NAMALWA (cell line): Measurements from ENCODE around the gene ZNF155.

Experiments used
- DNase-seq: peaks from one replicate; pipeline ENCODE4 v3.0.0-alpha.2; 2015; ENCODE audit warnings: low spot score

The ZNF155 gene

DNA sequence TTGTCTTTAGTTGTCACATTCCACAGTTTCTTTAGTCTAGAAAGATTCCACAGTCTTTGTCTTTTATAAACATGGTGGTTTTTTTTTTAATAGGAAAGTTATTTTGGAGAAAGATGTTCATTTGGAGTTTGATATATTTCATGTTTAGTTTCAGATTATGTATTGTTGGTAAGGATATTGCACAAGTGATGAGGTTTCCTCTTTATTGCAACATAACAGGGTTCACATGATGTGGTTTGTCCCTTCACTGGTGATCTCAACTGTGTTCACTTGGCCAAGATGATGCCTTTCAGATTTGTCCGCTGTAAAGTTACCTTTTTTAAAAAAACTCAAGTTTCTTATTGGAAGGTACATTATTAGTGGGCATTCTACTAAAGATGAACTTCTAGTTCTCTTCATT, 22.0 kb downstream of the ZNF155 start:
- no peak for DNase-seq

DNA sequence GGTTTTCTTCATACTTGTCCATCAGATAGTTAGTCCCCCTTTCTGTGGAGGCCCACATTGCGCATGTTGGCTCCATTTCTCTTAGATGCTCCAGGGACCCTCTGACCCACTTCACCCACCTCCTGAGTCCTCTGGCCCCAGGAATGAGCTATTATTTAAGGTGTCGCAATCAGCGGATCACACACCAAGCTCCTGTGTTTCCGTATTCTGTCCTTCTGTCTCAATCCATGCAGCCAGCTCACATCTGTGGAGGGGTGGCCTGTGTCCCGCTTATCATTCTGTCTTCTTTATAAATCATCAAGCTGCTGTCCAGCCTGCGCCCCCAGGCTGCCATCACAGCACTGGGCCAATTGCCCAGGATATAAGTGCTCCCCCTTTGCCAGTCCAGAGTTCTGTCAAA, 23.5 kb downstream of the ZNF155 start:
- no peak for DNase-seq

DNA sequence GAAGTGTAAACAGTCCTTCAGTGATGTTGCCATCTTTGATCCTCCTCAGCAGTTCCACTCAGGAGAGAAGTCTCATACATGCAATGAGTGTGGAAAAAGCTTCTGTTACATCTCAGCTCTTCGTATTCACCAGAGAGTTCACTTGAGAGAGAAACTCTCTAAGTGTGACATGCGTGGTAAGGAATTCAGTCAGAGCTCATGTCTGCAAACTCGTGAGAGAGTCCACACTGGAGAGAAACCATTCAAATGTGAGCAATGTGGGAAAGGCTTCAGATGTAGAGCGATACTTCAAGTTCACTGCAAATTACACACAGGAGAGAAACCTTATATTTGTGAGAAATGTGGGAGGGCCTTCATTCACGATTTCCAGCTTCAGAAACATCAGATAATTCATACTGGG, 26.5 kb downstream of the ZNF155 start:
- DNase-seq = no peak

DNA sequence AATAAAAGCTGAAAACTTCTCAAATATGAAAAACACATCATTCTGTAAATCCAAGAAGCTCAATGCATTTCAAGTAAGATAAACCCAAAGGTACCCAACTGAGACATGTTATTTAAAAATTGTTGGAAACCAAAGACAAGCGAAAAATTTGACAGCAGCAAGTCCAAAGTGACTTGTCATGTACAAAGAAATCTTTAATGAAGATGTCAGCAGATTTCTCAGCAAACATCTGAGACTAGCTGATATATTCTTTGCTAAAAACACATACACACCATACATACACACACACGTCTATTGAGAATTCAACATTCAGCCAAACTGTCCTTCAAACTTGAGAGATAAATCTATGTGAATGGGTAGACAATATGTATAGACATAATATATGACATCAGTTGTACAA, 35.5 kb downstream of the ZNF155 start:
- DNase-seq = no peak

DNA sequence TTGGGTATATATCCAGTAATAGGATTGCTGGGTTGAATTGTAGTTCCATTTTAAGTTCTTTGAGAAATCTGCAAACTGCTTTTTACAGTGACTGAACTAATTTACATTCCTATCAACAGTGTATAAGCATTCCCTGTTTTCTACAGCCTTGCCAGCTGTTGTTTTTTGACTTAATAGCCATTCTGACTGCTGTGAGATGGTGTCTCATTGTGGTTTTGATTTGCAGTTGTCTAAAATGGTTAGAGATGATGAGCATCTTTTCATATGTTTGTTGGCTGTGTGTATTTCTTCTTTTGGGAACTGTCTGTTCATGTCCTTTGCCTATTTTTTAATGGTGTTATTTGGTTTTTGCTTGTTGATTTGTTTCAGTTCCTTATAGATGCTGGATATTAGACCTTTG, 37.2 kb downstream of the ZNF155 start:
- no peak for DNase-seq

DNA sequence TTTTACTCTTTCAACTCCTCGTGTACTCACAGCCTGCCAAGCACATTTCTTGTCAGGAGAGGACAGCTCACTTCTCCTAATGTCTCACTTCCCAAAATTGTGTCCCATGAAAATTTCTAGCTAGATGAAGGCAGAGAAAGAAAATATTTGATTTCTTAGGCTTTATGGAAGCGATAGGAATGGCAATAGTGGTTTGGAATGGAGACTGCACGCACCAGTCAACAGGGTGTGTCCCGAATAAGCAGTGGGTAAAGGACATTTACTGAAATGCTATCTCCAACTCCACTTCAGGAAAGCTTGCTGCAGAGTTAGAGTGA, 40.9 kb downstream of the ZNF155 start:
- no peak for DNase-seq

DNA sequence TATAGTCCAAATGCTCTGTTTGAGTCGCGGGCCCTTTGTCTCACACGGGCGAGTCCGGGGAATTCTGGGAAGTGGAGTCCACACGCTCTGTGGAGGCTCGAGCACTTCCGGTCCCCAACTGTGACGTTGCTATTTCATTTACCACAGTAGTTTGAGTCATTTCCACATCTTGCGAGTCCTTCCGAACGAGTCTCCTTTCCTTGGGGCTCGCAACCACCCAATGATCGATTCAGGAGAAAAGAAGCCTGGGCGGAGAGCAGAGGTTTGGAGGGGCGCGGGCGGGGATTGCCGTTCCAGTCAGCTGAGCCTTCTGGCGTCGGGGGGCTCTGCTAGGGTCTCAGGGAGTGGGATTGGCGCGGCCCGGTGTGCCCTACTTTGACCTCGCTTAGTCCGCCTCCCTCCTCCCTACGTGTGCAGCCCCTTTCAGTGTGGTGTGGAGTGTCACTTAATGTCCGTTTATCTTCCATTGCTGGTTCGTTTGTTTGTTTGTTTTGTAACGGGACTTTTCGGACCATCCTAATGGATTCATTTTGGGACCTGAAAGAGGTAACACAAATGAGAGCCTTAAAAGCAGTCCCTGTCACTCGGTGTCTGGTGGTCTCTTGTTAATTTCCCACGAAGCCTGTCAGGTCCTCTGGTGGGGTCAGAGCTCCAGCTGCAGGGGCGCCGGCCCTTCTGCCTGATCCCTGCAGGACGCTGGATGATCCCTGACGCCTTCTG, 41.4 kb downstream of the ZNF155 start, which contains the start of gene ZNF222:
ZNF222 (plus strand) TSS at position 163 of the 720 bp plus-strand sequence; CDS start at position 221, 58 bp downstream.
- no peak for DNase-seq

DNA sequence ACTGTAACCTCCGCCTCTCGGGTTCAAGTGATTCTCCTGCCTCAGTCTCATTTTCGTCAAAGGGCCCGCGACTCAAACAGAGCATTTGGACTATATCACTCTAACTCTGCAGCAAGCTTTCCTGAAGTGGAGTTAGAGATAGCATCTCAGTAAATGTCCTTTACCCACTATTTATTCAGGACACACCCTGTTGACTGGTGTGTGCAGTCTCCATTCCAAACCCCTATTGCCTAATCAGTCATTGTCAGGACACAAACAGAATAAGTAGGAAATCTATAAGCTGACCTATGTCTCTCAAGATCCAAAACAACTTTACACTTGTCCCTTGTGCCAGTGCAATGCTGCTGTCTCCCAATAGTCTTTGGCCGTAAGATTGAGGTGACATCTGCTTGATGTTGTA, 42.6 kb downstream of the ZNF155 start:
- DNase-seq = no peak

DNA sequence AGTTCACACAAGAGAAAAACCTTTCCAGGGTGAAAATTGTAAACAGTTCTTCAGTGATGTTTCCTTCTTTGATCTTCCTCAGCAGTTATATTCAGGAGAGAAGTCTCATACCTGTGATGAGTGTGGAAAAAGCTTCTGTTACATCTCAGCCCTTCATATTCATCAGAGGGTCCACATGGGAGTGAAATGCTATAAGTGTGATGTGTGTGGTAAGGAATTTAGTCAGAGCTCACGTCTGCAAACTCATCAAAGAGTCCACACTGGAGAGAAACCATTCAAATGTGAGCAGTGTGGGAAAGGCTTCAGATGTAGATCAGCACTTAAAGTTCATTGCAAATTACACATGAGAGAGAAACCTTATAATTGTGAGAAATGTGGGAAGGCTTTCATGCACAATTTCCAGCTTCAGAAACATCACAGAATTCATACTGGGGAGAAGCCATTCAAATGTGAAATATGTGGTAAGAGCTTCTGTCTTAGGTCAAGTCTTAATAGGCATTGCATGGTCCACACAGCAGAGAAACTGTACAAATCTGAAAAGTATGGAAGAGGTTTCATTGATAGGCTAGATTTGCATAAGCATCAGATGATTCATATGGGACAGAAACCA, 48.1 kb downstream of the ZNF155 start:
- DNase-seq = no peak

DNA sequence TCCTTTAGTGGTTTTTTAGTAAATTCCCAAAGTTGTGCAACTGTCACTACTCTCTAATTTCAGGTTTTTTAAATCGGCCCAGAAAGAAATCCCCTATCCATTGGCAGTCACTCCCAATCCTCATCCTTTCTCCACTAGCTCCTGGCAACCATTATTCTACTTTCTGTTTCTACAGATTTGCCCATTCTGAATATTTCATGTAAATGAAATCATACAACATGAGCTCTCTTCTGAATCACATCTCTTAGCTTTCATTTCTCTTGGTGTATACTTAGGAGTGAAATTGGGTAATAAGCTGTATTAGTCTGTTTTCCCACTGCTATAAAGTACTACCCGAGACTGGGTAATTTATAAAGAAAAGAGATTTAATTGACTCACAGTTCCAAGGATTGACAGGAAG, 58.2 kb downstream of the ZNF155 start:
- DNase-seq = no peak
